WTC11 (cell line): ENCODE measurements around the gene MINDY4B. TPM values are rescaled to one million over a fixed set of nuclear protein-coding genes. Genes with fewer than 3 reads are reported as not detected.

Experiments used
- ATAC-seq: fragments of 200-7000 bp; cut with Tn5 transposase; 2 replicates; pipeline ENCODE4 v1.10.0; 2021; ENCODE audit warnings: mild to moderate bottlenecking, moderate library complexity
- CTCF ChIA-PET: fragments of 300-600 bp; sonication (Branson Sonifier 250); formaldehyde crosslinking; loops from one replicate; lab custom pipeline; 2021; ENCODE audit warnings: antibody characterized with exemption; lab: Charles Lee
- POLR2A ChIA-PET: fragments of 350-600 bp; sonication (Branson Sonifier 250); formaldehyde crosslinking; loops from one replicate; lab custom pipeline; 2021; ENCODE audit warnings: antibody characterized with exemption; lab: Charles Lee
- DNase-seq: peaks from one replicate; pipeline ENCODE4 v3.0.0; 2021; ENCODE audit warnings: low spot score
- H3K27ac Mint-ChIP-seq: 2 replicates; pipeline ENCODE4 v1.8.0; 2021; ENCODE audit warnings: mixed read lengths
- H3K27me3 Mint-ChIP-seq: 2 replicates; pipeline ENCODE4 v1.8.0; 2021; ENCODE audit warnings: low read depth, mild to moderate bottlenecking, moderate library complexity, mixed read lengths
- H3K36me3 Mint-ChIP-seq: 2 replicates; pipeline ENCODE4 v1.8.0; 2021; ENCODE audit warnings: mixed read lengths
- H3K4me1 Mint-ChIP-seq: 2 replicates; pipeline ENCODE4 v1.8.0; 2022; ENCODE audit warnings: mixed read lengths
- H3K4me3 Mint-ChIP-seq: 2 replicates; pipeline ENCODE4 v1.8.0; 2021; ENCODE audit warnings: mild to moderate bottlenecking, moderate library complexity, mixed read lengths
- H3K9me3 Mint-ChIP-seq: 2 replicates; pipeline ENCODE4 v1.8.0; 2021; ENCODE audit warnings: mixed read lengths
- ATF1 ChIP-seq: sonication (generic); formaldehyde crosslinking; IDR thresholded peaks from 2 replicates; pipeline ENCODE4 v1.8.1; 2023; ENCODE audit warnings: mild to moderate bottlenecking, moderate library complexity, missing genetic modification reagents
- CREB1 ChIP-seq: sonication (generic); formaldehyde crosslinking; IDR thresholded peaks from 2 replicates; pipeline ENCODE4 v1.8.0; 2023; ENCODE audit warnings: mild to moderate bottlenecking, missing genetic modification reagents
- E2F1 ChIP-seq: sonication (generic); formaldehyde crosslinking; IDR thresholded peaks from 2 replicates; pipeline ENCODE4 v1.8.0; 2022; ENCODE audit warnings: mild to moderate bottlenecking, missing genetic modification reagents
- E2F5 ChIP-seq: sonication (generic); formaldehyde crosslinking; IDR thresholded peaks from 2 replicates; pipeline ENCODE4 v1.8.1; 2022; ENCODE audit warnings: mild to moderate bottlenecking, moderate library complexity, missing genetic modification reagents
- ELF4 ChIP-seq: sonication (generic); formaldehyde crosslinking; IDR thresholded peaks from 2 replicates; pipeline ENCODE4 v1.8.1; 2022; ENCODE audit warnings: low read depth, mild to moderate bottlenecking, moderate library complexity, missing genetic modification reagents
- EMX1 ChIP-seq: fragments of 250-450 bp; sonication (Bioruptor Pico); IDR thresholded peaks from 2 replicates; pipeline ENCODE4 v1.8.0; 2021; ENCODE audit warnings: mild to moderate bottlenecking
- HMGA2 ChIP-seq: fragments of 250-450 bp; sonication (Bioruptor Pico); IDR thresholded peaks from 2 replicates; pipeline ENCODE4 v1.4.0; 2021; ENCODE audit warnings: mild to moderate bottlenecking, moderate library complexity
- JUN ChIP-seq: sonication (generic); formaldehyde crosslinking; IDR thresholded peaks from 2 replicates; pipeline ENCODE4 v1.8.0; 2023; ENCODE audit warnings: mild to moderate bottlenecking, missing genetic modification reagents
- MYBL2 ChIP-seq: sonication (generic); formaldehyde crosslinking; IDR thresholded peaks from 2 replicates; pipeline ENCODE4 v1.8.1; 2023; ENCODE audit warnings: mild to moderate bottlenecking, moderate library complexity, missing genetic modification reagents
- PRRX2 ChIP-seq: fragments of 250-450 bp; sonication (Bioruptor Pico); IDR thresholded peaks from 2 replicates; pipeline ENCODE4 v1.8.0; 2021; ENCODE audit warnings: mild to moderate bottlenecking
- RORB ChIP-seq: fragments of 250-450 bp; sonication (Bioruptor Pico); IDR thresholded peaks from 2 replicates; pipeline ENCODE4 v1.9.0; 2021; ENCODE audit warnings: mild to moderate bottlenecking
- SMAD3 ChIP-seq: sonication (generic); formaldehyde crosslinking; IDR thresholded peaks from 2 replicates; pipeline ENCODE4 v1.8.0; 2022; ENCODE audit warnings: missing genetic modification reagents, mild to moderate bottlenecking, borderline replicate concordance
- TCF7 ChIP-seq: sonication (generic); formaldehyde crosslinking; IDR thresholded peaks from 2 replicates; pipeline ENCODE4 v1.8.0; 2022; ENCODE audit warnings: mild to moderate bottlenecking, low read depth, missing genetic modification reagents, moderate library complexity
- ZNF121 ChIP-seq: sonication (generic); formaldehyde crosslinking; IDR thresholded peaks from 2 replicates; pipeline ENCODE4 v1.8.0; 2023; ENCODE audit warnings: missing genetic modification reagents
- ZNF263 ChIP-seq: sonication (generic); formaldehyde crosslinking; IDR thresholded peaks from 2 replicates; pipeline ENCODE4 v1.8.1; 2022; ENCODE audit warnings: low read depth, mild to moderate bottlenecking, moderate library complexity, missing genetic modification reagents
- ZNF396 ChIP-seq: fragments of 250-450 bp; sonication (Bioruptor Pico); IDR thresholded peaks from 2 replicates; pipeline ENCODE4 v1.8.0; 2021; ENCODE audit warnings: mild to moderate bottlenecking, moderate library complexity, borderline replicate concordance
- ZNF416 ChIP-seq: fragments of 250-450 bp; sonication (Bioruptor Pico); IDR thresholded peaks from 2 replicates; pipeline ENCODE4 v1.9.0; 2021; ENCODE audit warnings: mild to moderate bottlenecking, inconsistent platforms
- total RNA-seq: library from RNA; stranded (reverse); gene quantifications from 3 replicates; pipeline ENCODE4 v1.2.3, GENCODE V29; 2021
- TF ChIP-seq, protein P1 (sequence below): fragments of 250-450 bp; sonication (Bioruptor Pico); IDR thresholded peaks from 2 replicates; pipeline ENCODE4 v2.1.2; 2022; ENCODE audit warnings: mild to moderate bottlenecking, moderate library complexity
- TF ChIP-seq, protein P2 (sequence below): sonication (generic); formaldehyde crosslinking; IDR thresholded peaks from 2 replicates; pipeline ENCODE4 v1.8.1; 2023; ENCODE audit warnings: mild to moderate bottlenecking, missing genetic modification reagents
- TF ChIP-seq, protein P3 (sequence below): sonication (generic); formaldehyde crosslinking; IDR thresholded peaks from 2 replicates; pipeline ENCODE4 v1.8.1; 2023; ENCODE audit warnings: mild to moderate bottlenecking, moderate library complexity, missing genetic modification reagents
- TF ChIP-seq, protein P4 (sequence below): sonication (generic); formaldehyde crosslinking; IDR thresholded peaks from 2 replicates; pipeline ENCODE4 v1.8.0; 2022; ENCODE audit warnings: mild to moderate bottlenecking, missing genetic modification reagents
- TF ChIP-seq, protein P5 (sequence below): sonication (generic); formaldehyde crosslinking; conservative IDR thresholded peaks from 2 replicates; pipeline ENCODE4 v1.8.1; 2022; ENCODE audit warnings: mild to moderate bottlenecking, missing genetic modification reagents
- TF ChIP-seq, protein P6 (sequence below): fragments of 250-450 bp; sonication (Bioruptor Pico); IDR thresholded peaks from 2 replicates; pipeline ENCODE4 v1.9.0; 2021; ENCODE audit warnings: mild to moderate bottlenecking

The MINDY4B gene
- total RNA-seq, 1 experiment from 2014 or later: not detected

GRCh38 chr3:150902988-150903387, 2.3 kb downstream of the MINDY4B start:
- no peak overlapping the region for H3K4me3 Mint-ChIP-seq
- ATAC-seq (no peak), DNase-seq (no peak)
- H3K36me3 Mint-ChIP-seq: no peaks in the 10 kb centered on the region
- no peaks in the 10 kb centered on the region for H3K9me3 Mint-ChIP-seq
- H3K27ac Mint-ChIP-seq: no peak overlapping the region
- H3K27me3 Mint-ChIP-seq: no peaks in the 10 kb centered on the region
- ChIA-PET POLR2A (interaction anchor here (0.5 kb wide), 1 partner anchor 93 kb away, joined by 5 read pairs; no protein-coding TSS in a partner anchor), CTCF (interaction anchor here (1.5 kb wide), 1 partner anchor 253 kb away, joined by 3 read pairs; no protein-coding TSS in a partner anchor)
- TF ChIP-seq ZNF416 (CRISPR knock-in tag): no peak
- no peak for TF ChIP-seq ZNF396 (CRISPR knock-in tag)
- TF ChIP-seq JUN (CRISPR knock-in tag): no peak
- TF ChIP-seq SMAD3: no peak
- TF ChIP-seq ELF4: no peak
- TF ChIP-seq, protein P1, sequence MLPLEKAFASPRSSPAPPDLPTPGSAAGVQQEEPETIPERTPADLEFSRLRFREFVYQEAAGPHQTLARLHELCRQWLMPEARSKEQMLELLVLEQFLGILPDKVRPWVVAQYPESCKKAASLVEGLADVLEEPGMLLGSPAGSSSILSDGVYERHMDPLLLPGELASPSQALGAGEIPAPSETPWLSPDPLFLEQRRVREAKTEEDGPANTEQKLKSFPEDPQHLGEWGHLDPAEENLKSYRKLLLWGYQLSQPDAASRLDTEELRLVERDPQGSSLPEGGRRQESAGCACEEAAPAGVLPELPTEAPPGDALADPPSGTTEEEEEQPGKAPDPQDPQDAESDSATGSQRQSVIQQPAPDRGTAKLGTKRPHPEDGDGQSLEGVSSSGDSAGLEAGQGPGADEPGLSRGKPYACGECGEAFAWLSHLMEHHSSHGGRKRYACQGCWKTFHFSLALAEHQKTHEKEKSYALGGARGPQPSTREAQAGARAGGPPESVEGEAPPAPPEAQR: no peak
- no peak for TF ChIP-seq ATF1 (CRISPR knock-in tag)
- TF ChIP-seq E2F1 (CRISPR knock-in tag): no peak
- TF ChIP-seq RORB: no peak
- no peak for TF ChIP-seq ZNF263 (CRISPR knock-in tag)
- no peak for TF ChIP-seq TCF7
- no peak for TF ChIP-seq E2F5
- no peak for TF ChIP-seq PRRX2 (CRISPR knock-in tag)
- TF ChIP-seq, protein P2, sequence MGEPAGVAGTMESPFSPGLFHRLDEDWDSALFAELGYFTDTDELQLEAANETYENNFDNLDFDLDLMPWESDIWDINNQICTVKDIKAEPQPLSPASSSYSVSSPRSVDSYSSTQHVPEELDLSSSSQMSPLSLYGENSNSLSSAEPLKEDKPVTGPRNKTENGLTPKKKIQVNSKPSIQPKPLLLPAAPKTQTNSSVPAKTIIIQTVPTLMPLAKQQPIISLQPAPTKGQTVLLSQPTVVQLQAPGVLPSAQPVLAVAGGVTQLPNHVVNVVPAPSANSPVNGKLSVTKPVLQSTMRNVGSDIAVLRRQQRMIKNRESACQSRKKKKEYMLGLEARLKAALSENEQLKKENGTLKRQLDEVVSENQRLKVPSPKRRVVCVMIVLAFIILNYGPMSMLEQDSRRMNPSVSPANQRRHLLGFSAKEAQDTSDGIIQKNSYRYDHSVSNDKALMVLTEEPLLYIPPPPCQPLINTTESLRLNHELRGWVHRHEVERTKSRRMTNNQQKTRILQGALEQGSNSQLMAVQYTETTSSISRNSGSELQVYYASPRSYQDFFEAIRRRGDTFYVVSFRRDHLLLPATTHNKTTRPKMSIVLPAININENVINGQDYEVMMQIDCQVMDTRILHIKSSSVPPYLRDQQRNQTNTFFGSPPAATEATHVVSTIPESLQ (CRISPR knock-in tag): no peak
- H3K4me1 Mint-ChIP-seq: peaks cover 6% of the 10 kb centered on the region

- Mint-ChIP-seq H3K36me3 (no peaks in the 10 kb centered on the region), H3K27ac (no peak overlapping the region), H3K9me3 (no peaks in the 10 kb centered on the region), H3K4me1 (peaks cover 6% of the 10 kb centered on the region), H3K27me3 (no peaks in the 10 kb centered on the region), H3K4me3 (no peak overlapping the region)
- ChIA-PET CTCF (interaction anchor here (1.9 kb wide), 2 partner anchors 12 to 114 kb away, joined by 5 to 11 read pairs; no protein-coding TSS in a partner anchor), POLR2A (no interaction called here)
- ATAC-seq: no peak
- DNase-seq: no peak
- TF ChIP-seq HMGA2 (CRISPR knock-in tag): no peak
- no peak for TF ChIP-seq EMX1 (CRISPR knock-in tag)
- TF ChIP-seq, protein P3, sequence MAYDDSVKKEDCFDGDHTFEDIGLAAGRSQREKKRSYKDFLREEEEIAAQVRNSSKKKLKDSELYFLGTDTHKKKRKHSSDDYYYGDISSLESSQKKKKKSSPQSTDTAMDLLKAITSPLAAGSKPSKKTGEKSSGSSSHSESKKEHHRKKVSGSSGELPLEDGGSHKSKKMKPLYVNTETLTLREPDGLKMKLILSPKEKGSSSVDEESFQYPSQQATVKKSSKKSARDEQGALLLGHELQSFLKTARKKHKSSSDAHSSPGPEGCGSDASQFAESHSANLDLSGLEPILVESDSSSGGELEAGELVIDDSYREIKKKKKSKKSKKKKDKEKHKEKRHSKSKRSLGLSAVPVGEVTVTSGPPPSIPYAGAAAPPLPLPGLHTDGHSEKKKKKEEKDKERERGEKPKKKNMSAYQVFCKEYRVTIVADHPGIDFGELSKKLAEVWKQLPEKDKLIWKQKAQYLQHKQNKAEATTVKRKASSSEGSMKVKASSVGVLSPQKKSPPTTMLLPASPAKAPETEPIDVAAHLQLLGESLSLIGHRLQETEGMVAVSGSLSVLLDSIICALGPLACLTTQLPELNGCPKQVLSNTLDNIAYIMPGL (CRISPR knock-in tag): no peak
- TF ChIP-seq CREB1 (CRISPR knock-in tag): no peak
- TF ChIP-seq, protein P1: no peak
- no peak for TF ChIP-seq RORB
- no peak for TF ChIP-seq E2F5
- TF ChIP-seq, protein P4, sequence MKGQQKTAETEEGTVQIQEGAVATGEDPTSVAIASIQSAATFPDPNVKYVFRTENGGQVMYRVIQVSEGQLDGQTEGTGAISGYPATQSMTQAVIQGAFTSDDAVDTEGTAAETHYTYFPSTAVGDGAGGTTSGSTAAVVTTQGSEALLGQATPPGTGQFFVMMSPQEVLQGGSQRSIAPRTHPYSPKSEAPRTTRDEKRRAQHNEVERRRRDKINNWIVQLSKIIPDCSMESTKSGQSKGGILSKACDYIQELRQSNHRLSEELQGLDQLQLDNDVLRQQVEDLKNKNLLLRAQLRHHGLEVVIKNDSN (CRISPR knock-in tag): no peak
- TF ChIP-seq, protein P5, sequence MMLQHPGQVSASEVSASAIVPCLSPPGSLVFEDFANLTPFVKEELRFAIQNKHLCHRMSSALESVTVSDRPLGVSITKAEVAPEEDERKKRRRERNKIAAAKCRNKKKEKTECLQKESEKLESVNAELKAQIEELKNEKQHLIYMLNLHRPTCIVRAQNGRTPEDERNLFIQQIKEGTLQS: no peak
- TF ChIP-seq, protein P6, sequence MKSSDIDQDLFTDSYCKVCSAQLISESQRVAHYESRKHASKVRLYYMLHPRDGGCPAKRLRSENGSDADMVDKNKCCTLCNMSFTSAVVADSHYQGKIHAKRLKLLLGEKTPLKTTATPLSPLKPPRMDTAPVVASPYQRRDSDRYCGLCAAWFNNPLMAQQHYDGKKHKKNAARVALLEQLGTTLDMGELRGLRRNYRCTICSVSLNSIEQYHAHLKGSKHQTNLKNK (CRISPR knock-in tag): no peak
- TF ChIP-seq ZNF121 (CRISPR knock-in tag): no peak
- TF ChIP-seq MYBL2 (CRISPR knock-in tag): no peak
Observed at GRCh38 chr3:150901793-150902192, 3.4 kb downstream of the MINDY4B start.
